IMR-90 (cell line): Measurements from ENCODE around the gene PKN3. TPM values are rescaled to one million over a fixed set of nuclear protein-coding genes. Genes with fewer than 3 reads are reported as not detected.

Experiments
- ATAC-seq: fragments of 200-7000 bp; cut with Tn5 transposase; 2 replicates; pipeline ENCODE4 v1.9.1; 2020; ENCODE audit warnings: low read depth, mild to moderate bottlenecking, moderate library complexity
- BruUV-seq: library from RNA; stranded (reverse); fragments of 400-500 nt; replicated peaks from 2 replicates; lab custom pipeline; 2021; lab: Mats Ljungman, UMichigan
- CTCF ChIA-PET: fragments of 300-600 bp; formaldehyde crosslinking; extraction: SDS; loops from one replicate; lab custom pipeline; 2021; ENCODE audit warnings: antibody characterized with exemption; lab: Yijun Ruan, JAX
- POLR2A ChIA-PET: fragments of 300-600 bp; sonication (Branson Sonifier 250); formaldehyde crosslinking; loops from one replicate; lab custom pipeline; 2022; ENCODE audit warnings: antibody characterized with exemption; ENCODE audit not compliant: unreplicated experiment; lab: Charles Lee
- DNase-seq: peaks from one replicate; pipeline ENCODE4 v3.0.0; 2013
- H2AFZ ChIP-seq: replicated peaks from 2 replicates; pipeline ENCODE3; 2013; ENCODE audit warnings: low read length, mild to moderate bottlenecking; ENCODE audit not compliant: poor library complexity
- H2AK5ac ChIP-seq: 2 replicates; pipeline ENCODE4 v1.6.1; 2013; ENCODE audit warnings: low read depth, low read length, inconsistent platforms
- H2AK9ac ChIP-seq: replicated peaks from 2 replicates; pipeline ENCODE3; 2013; ENCODE audit warnings: mild to moderate bottlenecking, low read depth, low read length, moderate library complexity; ENCODE audit not compliant: poor library complexity
- H2BK120ac ChIP-seq: 2 replicates; pipeline ENCODE4 v1.6.1; 2013; ENCODE audit warnings: low read depth, low read length, inconsistent platforms
- H2BK15ac ChIP-seq: 3 replicates; pipeline ENCODE4 v1.6.1; 2013; ENCODE audit warnings: low read depth, low read length, inconsistent platforms
- H2BK20ac ChIP-seq: 2 replicates; pipeline ENCODE4 v1.6.1; 2013; ENCODE audit warnings: low read depth, mild to moderate bottlenecking, inconsistent platforms, low read length, moderate library complexity
- H2BK5ac ChIP-seq: 2 replicates; pipeline ENCODE4 v1.6.1; 2013; ENCODE audit warnings: mild to moderate bottlenecking, low read depth, low read length, inconsistent platforms; ENCODE audit not compliant: poor library complexity, severe bottlenecking
- H3K14ac ChIP-seq: replicated peaks from 2 replicates; pipeline ENCODE4 v1.6.1; 2013; ENCODE audit warnings: low read depth, low read length, inconsistent platforms
- H3K18ac ChIP-seq: 2 replicates; pipeline ENCODE4 v1.6.1; 2013; ENCODE audit warnings: low read depth, low read length, control low read depth
- H3K23ac ChIP-seq: 2 replicates; pipeline ENCODE4 v1.6.1; 2013; ENCODE audit warnings: low read depth, low read length, inconsistent platforms
- H3K27ac ChIP-seq: 2 replicates; pipeline ENCODE4 v1.5.1; 2013; ENCODE audit warnings: mild to moderate bottlenecking, control low read depth, low read length; ENCODE audit not compliant: insufficient read depth
- H3K27me3 ChIP-seq: 2 replicates; pipeline ENCODE4 v1.6.1; 2013; ENCODE audit warnings: low read length; ENCODE audit not compliant: control insufficient read depth, insufficient read depth
- H3K36me3 ChIP-seq: 2 replicates; pipeline ENCODE4 v1.6.1; 2013; ENCODE audit warnings: low read length, mixed read lengths; ENCODE audit not compliant: control insufficient read depth, insufficient read depth
- H3K4ac ChIP-seq: 2 replicates; pipeline ENCODE4 v1.6.1; 2013; ENCODE audit warnings: low read depth, low read length, inconsistent platforms
- H3K4me1 ChIP-seq: 2 replicates; pipeline ENCODE4 v1.6.1; 2013; ENCODE audit warnings: low read length, mixed read lengths; ENCODE audit not compliant: control insufficient read depth, insufficient read depth
- H3K4me2 ChIP-seq: 2 replicates; pipeline ENCODE4 v1.6.1; 2013; ENCODE audit warnings: low read depth, mild to moderate bottlenecking, control low read depth, low read length, moderate library complexity
- H3K4me3 ChIP-seq: 2 replicates; pipeline ENCODE4 v1.5.1; 2013; ENCODE audit warnings: low read depth, mild to moderate bottlenecking, control low read depth, low read length, moderate library complexity; ENCODE audit not compliant: insufficient read depth
- H3K56ac ChIP-seq: 2 replicates; pipeline ENCODE4 v1.6.1; 2013; ENCODE audit warnings: low read length, inconsistent platforms; ENCODE audit not compliant: insufficient read depth; ENCODE audit errors: extremely low read depth
- H3K79me1 ChIP-seq, 2 experiments: 2 replicates each; pipeline ENCODE4 v1.6.1; 2013; ENCODE audit warnings: low read length in 2 of 2, inconsistent platforms in 1 of 2, low read depth in 1 of 2
- H3K9ac ChIP-seq: 2 replicates; pipeline ENCODE4 v1.6.1; 2013; ENCODE audit warnings: low read depth, low read length, control low read depth
- H3K9me1 ChIP-seq: 2 replicates; pipeline ENCODE4 v1.6.1; 2013; ENCODE audit warnings: low read length, inconsistent platforms; ENCODE audit not compliant: insufficient read depth
- H3K9me3 ChIP-seq: 2 replicates; pipeline ENCODE4 v1.6.1; 2013; ENCODE audit warnings: low read length; ENCODE audit not compliant: control insufficient read depth, insufficient read depth
- H4K20me1 ChIP-seq: 2 replicates; pipeline ENCODE4 v1.6.1; 2013; ENCODE audit warnings: low read length, inconsistent platforms; ENCODE audit not compliant: insufficient read depth
- H4K5ac ChIP-seq: 2 replicates; pipeline ENCODE4 v1.6.1; 2013; ENCODE audit warnings: mild to moderate bottlenecking, low read depth, low read length, control low read depth
- H4K8ac ChIP-seq, 2 experiments: 2 replicates each; pipeline ENCODE4 v1.6.1; 2013; ENCODE audit warnings: low read depth in 2 of 2, low read length in 2 of 2, control low read depth in 1 of 2, inconsistent platforms in 1 of 2
- H4K91ac ChIP-seq: 2 replicates; pipeline ENCODE4 v1.6.1; 2013; ENCODE audit warnings: low read depth, low read length, inconsistent platforms; ENCODE audit not compliant: insufficient read depth
- BHLHE40 ChIP-seq: fragments of 150-350 bp; IDR thresholded peaks from 2 replicates; pipeline ENCODE4 v1.6.1; 2016; ENCODE audit warnings: mild to moderate bottlenecking, low read depth, low read length
- CEBPB ChIP-seq: IDR thresholded peaks from 2 replicates; pipeline ENCODE4 v1.6.1; 2012; ENCODE audit warnings: low read depth, low read length, improper control_type of control experiment
- CHD1 ChIP-seq: IDR thresholded peaks from 2 replicates; pipeline ENCODE4 v1.6.1; 2012; ENCODE audit warnings: low read depth, low read length, improper control_type of control experiment
- CTCF ChIP-seq: conservative IDR thresholded peaks from 2 replicates; pipeline ENCODE4 v1.5.1; 2012; ENCODE audit warnings: mild to moderate bottlenecking, low read depth, low read length, improper control_type of control experiment
- ELK1 ChIP-seq: fragments of 150-350 bp; IDR thresholded peaks from 2 replicates; pipeline ENCODE4 v1.6.1; 2016; ENCODE audit warnings: low read depth, mild to moderate bottlenecking, low read length, moderate library complexity, borderline replicate concordance
- FOS ChIP-seq: fragments of 150-350 bp; IDR thresholded peaks from 2 replicates; pipeline ENCODE4 v1.6.1; 2016; ENCODE audit warnings: low read depth, low read length
- MAFK ChIP-seq: IDR thresholded peaks from 2 replicates; pipeline ENCODE4 v1.6.1; 2012; ENCODE audit warnings: low read depth, low read length, improper control_type of control experiment
- MAZ ChIP-seq: IDR thresholded peaks from 2 replicates; pipeline ENCODE4 v1.6.1; 2012; ENCODE audit warnings: low read depth, mild to moderate bottlenecking, low read length, improper control_type of control experiment, moderate library complexity, borderline replicate concordance
- MXI1 ChIP-seq: IDR thresholded peaks from 2 replicates; pipeline ENCODE4 v1.6.1; 2012; ENCODE audit warnings: low read depth, mild to moderate bottlenecking, low read length, moderate library complexity, borderline replicate concordance
- NFE2L2 ChIP-seq: fragments of 150-350 bp; IDR thresholded peaks from 2 replicates; pipeline ENCODE4 v1.6.1; 2016; ENCODE audit warnings: low read depth, mild to moderate bottlenecking, low read length
- POLR2A ChIP-seq: IDR thresholded peaks from 2 replicates; pipeline ENCODE4 v1.6.1; 2012; ENCODE audit warnings: mild to moderate bottlenecking, low read depth, low read length
- RAD21 ChIP-seq: IDR thresholded peaks from 2 replicates; pipeline ENCODE4 v1.6.1; 2012; ENCODE audit warnings: low read length, improper control_type of control experiment
- RCOR1 ChIP-seq: IDR thresholded peaks from 2 replicates; pipeline ENCODE4 v1.6.1; 2012; ENCODE audit warnings: mild to moderate bottlenecking, low read length, improper control_type of control experiment; ENCODE audit not compliant: insufficient replicate concordance
- RFX5 ChIP-seq: IDR thresholded peaks from 2 replicates; pipeline ENCODE4 v1.8.0; 2012; ENCODE audit warnings: low read depth, mild to moderate bottlenecking, low read length, moderate library complexity
- SMC3 ChIP-seq: fragments of 150-350 bp; IDR thresholded peaks from 2 replicates; pipeline ENCODE4 v1.6.1; 2016; ENCODE audit warnings: low read depth, mild to moderate bottlenecking, antibody characterized with exemption, low read length, moderate library complexity
- WGBS, 2 experiments: methylation state at CpG; one replicate each; pipeline versions ENCODE4 v1.1.5 to v1.1.7; 2013; ENCODE audit warnings: missing lambda C conversion rate in 2 of 2; ENCODE audit not compliant: insufficient read length in 1 of 2; ENCODE audit errors: extremely low coverage in 2 of 2; 5-methylcytosine and 5-hydroxymethylcytosine counted together
- dilution Hi-C: fragments of 300-500 bp; cut with HindIII; formaldehyde crosslinking; loops from one replicate; pipeline ENCODE4 v1.14.3; 2018; ENCODE audit warnings: low sequenced_read_pairs; ENCODE audit not compliant: unreplicated experiment
- in situ Hi-C: fragments of 300-500 bp; cut with MboI; formaldehyde crosslinking; loops from 3 replicates; pipeline ENCODE4 v1.14.3; 2019; ENCODE audit warnings: low sequenced_read_pairs, inconsistent platforms, mixed read lengths
- intact Hi-C: fragments of 100-400 bp; cut with micrococcal nuclease; formaldehyde crosslinking; loops from 2 replicates; pipeline ENCODE4 v1.10.0; 2022
- polyA plus RNA-seq, 3 experiments: library from polyadenylated mRNA; depleted of rRNA; stranded (reverse); fragments of >200 nt; gene quantifications; 2 replicates each; pipeline ENCODE4 v1.2.3, GENCODE V29; 2012; ENCODE audit warnings: low replicate concordance in 1 of 3
- total RNA-seq: library from RNA; depleted of rRNA; stranded (reverse); fragments of >200 nt; gene quantifications from 2 replicates; pipeline ENCODE4 v1.2.3, GENCODE V29; 2012
- TF ChIP-seq, protein P1 (sequence below): fragments of 150-350 bp; IDR thresholded peaks from 2 replicates; pipeline ENCODE4 v1.6.1; 2017; ENCODE audit warnings: mild to moderate bottlenecking, antibody characterized with exemption, low read length, low read depth

PKN3 gene
- total and polyA plus RNA-seq, 2 of the 4 experiments (the other 2 are of a cell fraction) = 1.6 to 3.8 TPM

GRCh38 chr9:128721487-128722010 is 19.2 kb downstream of the PKN3 start:
- H4K91ac ChIP-seq = no peak overlapping the region
- no peak overlapping the region for H2AK5ac ChIP-seq
- ATAC-seq (no peak), DNase-seq (no peak)
- no peak overlapping the region for H3K18ac ChIP-seq
- POLR2A ChIA-PET = no interaction called here
- H4K5ac ChIP-seq = no peak overlapping the region
- no peak overlapping the region for H3K4me3 ChIP-seq
- H3K56ac ChIP-seq = no peak overlapping the region
- no peak overlapping the region for H4K8ac ChIP-seq
- H3K27ac ChIP-seq = no peak overlapping the region
- H3K4me2 ChIP-seq = no peak overlapping the region
- no peaks in the 10 kb centered on the region for H3K27me3 ChIP-seq
- H2AFZ ChIP-seq = no peak overlapping the region
- peaks cover 3 to 15% of the 10 kb centered on the region in 2 experiments for H3K79me1 ChIP-seq
- H3K14ac ChIP-seq = no peak overlapping the region
- H2BK15ac ChIP-seq = no peak overlapping the region
- CTCF ChIA-PET = no interaction called here
- H3K23ac ChIP-seq = no peak overlapping the region
- H3K4me1 ChIP-seq = peaks cover 4% of the 10 kb centered on the region; the same call in 1 of the 2 replicates
- TF ChIP-seq CTCF (no peak), CHD1 (no peak), MXI1 (no peak), FOS (no peak), ELK1 (no peak), RCOR1 (no peak), SMC3 (no peak), CEBPB (no peak), MAFK (no peak), RAD21 (no peak), POLR2A (no peak), BHLHE40 (no peak), RFX5 (no peak), MAZ (no peak), NFE2L2 (no peak)
- TF ChIP-seq, protein P1, sequence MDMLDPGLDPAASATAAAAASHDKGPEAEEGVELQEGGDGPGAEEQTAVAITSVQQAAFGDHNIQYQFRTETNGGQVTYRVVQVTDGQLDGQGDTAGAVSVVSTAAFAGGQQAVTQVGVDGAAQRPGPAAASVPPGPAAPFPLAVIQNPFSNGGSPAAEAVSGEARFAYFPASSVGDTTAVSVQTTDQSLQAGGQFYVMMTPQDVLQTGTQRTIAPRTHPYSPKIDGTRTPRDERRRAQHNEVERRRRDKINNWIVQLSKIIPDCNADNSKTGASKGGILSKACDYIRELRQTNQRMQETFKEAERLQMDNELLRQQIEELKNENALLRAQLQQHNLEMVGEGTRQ = no peak
- peaks cover 9% of the 10 kb centered on the region for H3K9me1 ChIP-seq
- WGBS, 2 experiments = 90% methylated on average over 2 of the region's 18 CpGs; no CpG with 5 or more reads in 1 of the 2 experiments
- H2BK120ac ChIP-seq = no peak overlapping the region
- no peak overlapping the region for H2BK20ac ChIP-seq
- peaks cover 3% of the 10 kb centered on the region for H3K36me3 ChIP-seq
- no peak overlapping the region for H3K9ac ChIP-seq
- no peak overlapping the region for H2BK5ac ChIP-seq
- no peaks in the 10 kb centered on the region for H4K20me1 ChIP-seq
- dilution Hi-C loops = no loop called here
- H2AK9ac ChIP-seq = no peak overlapping the region
- in situ Hi-C loops = no loop called here
- H3K4ac ChIP-seq = no peak overlapping the region
- no TSS peak for BruUV-seq
- intact Hi-C loops = no loop called here
- no peaks in the 10 kb centered on the region for H3K9me3 ChIP-seq
